Measurements from ENCODE around the gene ST6GALNAC3. TPM values are rescaled to one million over a fixed set of nuclear protein-coding genes. Genes with fewer than 3 reads are reported as not detected.

Gene ST6GALNAC3
- total RNA-seq, 1 donor from 2014 or later = 4.7 TPM

- H3K36me3 Mint-ChIP-seq (ENCODE audit: low read depth) = peaks cover 2% of the 10 kb centered on the region
- H3K27me3 Mint-ChIP-seq (ENCODE audit: low read depth) = no peaks in the 10 kb centered on the region
- no peak overlapping the region for H3K4me3 Mint-ChIP-seq (ENCODE audit: unreplicated experiment)
- H3K4me1 Mint-ChIP-seq (ENCODE audit: low read depth) = peaks cover 12% of the 10 kb centered on the region
- no peaks in the 10 kb centered on the region for H3K9me3 Mint-ChIP-seq (ENCODE audit: low read depth)
- no peak for TF ChIP-seq CTCF (IDR thresholded peaks at IDR 0.05)
- H3K27ac Mint-ChIP-seq (ENCODE audit: unreplicated experiment) = no peak overlapping the region
- no peak for DNase-seq (ENCODE audit: low spot score)
Measured at GRCh38 chr1:76156987-76157386, 82.4 kb downstream of the ST6GALNAC3 start.

- H3K4me3 Mint-ChIP-seq (ENCODE audit: unreplicated experiment) = no peak overlapping the region
- no peak for DNase-seq (ENCODE audit: low spot score)
- peaks cover 12% of the 10 kb centered on the region for H3K4me1 Mint-ChIP-seq (ENCODE audit: low read depth)
- H3K27ac Mint-ChIP-seq (ENCODE audit: unreplicated experiment) = no peak overlapping the region
- TF ChIP-seq CTCF (IDR thresholded peaks at IDR 0.05) = no peak
- no peaks in the 10 kb centered on the region for H3K27me3 Mint-ChIP-seq (ENCODE audit: low read depth)
- H3K36me3 Mint-ChIP-seq (ENCODE audit: low read depth) = peaks cover 2% of the 10 kb centered on the region
- no peaks in the 10 kb centered on the region for H3K9me3 Mint-ChIP-seq (ENCODE audit: low read depth)
Measured at GRCh38 chr1:76158126-76158525, 83.6 kb downstream of the ST6GALNAC3 start.

- no peak for TF ChIP-seq CTCF (IDR thresholded peaks at IDR 0.05)
- Mint-ChIP-seq H3K27ac (ENCODE audit: unreplicated experiment) (no peak overlapping the region), H3K27me3 (ENCODE audit: low read depth) (no peaks in the 10 kb centered on the region), H3K4me3 (ENCODE audit: unreplicated experiment) (no peak overlapping the region), H3K4me1 (ENCODE audit: low read depth) (no peaks in the 10 kb centered on the region), H3K9me3 (ENCODE audit: low read depth) (peaks cover 3% of the 10 kb centered on the region), H3K36me3 (ENCODE audit: low read depth) (peaks cover 2% of the 10 kb centered on the region)
- no peak for DNase-seq (ENCODE audit: low spot score)
Measured at GRCh38 chr1:76160225-76160624, 85.7 kb downstream of the ST6GALNAC3 start.

- Mint-ChIP-seq H3K27me3 (ENCODE audit: low read depth) (no peaks in the 10 kb centered on the region), H3K4me3 (ENCODE audit: unreplicated experiment) (no peak overlapping the region), H3K36me3 (ENCODE audit: low read depth) (peaks cover 3% of the 10 kb centered on the region), H3K4me1 (ENCODE audit: low read depth) (no peaks in the 10 kb centered on the region), H3K9me3 (ENCODE audit: low read depth) (peaks cover 10% of the 10 kb centered on the region), H3K27ac (ENCODE audit: unreplicated experiment) (no peak overlapping the region)
- no peak for DNase-seq (ENCODE audit: low spot score)
- no peak for TF ChIP-seq CTCF (IDR thresholded peaks at IDR 0.05)
Measured at GRCh38 chr1:76161451-76161850, 86.9 kb downstream of the ST6GALNAC3 start.

- H3K4me1 Mint-ChIP-seq (ENCODE audit: low read depth) = no peaks in the 10 kb centered on the region
- H3K36me3 Mint-ChIP-seq (ENCODE audit: low read depth) = peaks cover 3% of the 10 kb centered on the region
- DNase-seq (ENCODE audit: low spot score) = no peak
- no peak for TF ChIP-seq CTCF (IDR thresholded peaks at IDR 0.05)
- H3K27me3 Mint-ChIP-seq (ENCODE audit: low read depth) = no peaks in the 10 kb centered on the region
- no peak overlapping the region for H3K4me3 Mint-ChIP-seq (ENCODE audit: unreplicated experiment)
- H3K9me3 Mint-ChIP-seq (ENCODE audit: low read depth) = peaks cover 14% of the 10 kb centered on the region
- no peak overlapping the region for H3K27ac Mint-ChIP-seq (ENCODE audit: unreplicated experiment)
Measured at GRCh38 chr1:76162254-76162653, 87.7 kb downstream of the ST6GALNAC3 start.
